ENCODE results near the gene RANBP17. TPM values are rescaled to one million over a fixed set of nuclear protein-coding genes. Genes with fewer than 3 reads are reported as not detected.

The RANBP17 gene
- total and polyA plus RNA-seq, 2 experiments from 2014 or later: 43.8 to 53.1 TPM

GRCh38 chr5:170844651-170845050 lies 17.2 kb upstream of the RANBP17 start:
- no peaks in the 10 kb centered on the region for H3K79me2 ChIP-seq (replicated peaks; ENCODE audit: insufficient read depth)
- Mint-ChIP-seq H3K4me3 (no peak overlapping the region), H3K36me3 (ENCODE audit: low read depth) (no peaks in the 10 kb centered on the region), H3K4me1 (no peaks in the 10 kb centered on the region), H3K27ac (no peak overlapping the region), H3K9me3 (no peaks in the 10 kb centered on the region), H3K27me3 (ENCODE audit: insufficient read depth, low read depth, poor library complexity) (peaks cover 2% of the 10 kb centered on the region)
- H3K27me3 ChIP-seq (ENCODE audit: insufficient read depth): no peaks in the 10 kb centered on the region
- ATAC-seq (no peak), DNase-seq (ENCODE audit: low spot score) (no peak)
- H3K9me2 ChIP-seq (ENCODE audit: insufficient read depth): no peaks in the 10 kb centered on the region
- H4K20me1 ChIP-seq (replicated peaks; ENCODE audit: insufficient read depth): no peaks in the 10 kb centered on the region
- TF ChIP-seq CTCF (conservative IDR thresholded peaks at IDR 0.05; ENCODE audit: low read depth in 2 of 2) (no peak), ZNF462 (CRISPR knock-in tag; IDR thresholded peaks at IDR 0.05) (no peak), ZNF331 (CRISPR knock-in tag; IDR thresholded peaks at IDR 0.05; ENCODE audit: low read depth) (no peak), EZH2phosphoT487 (IDR thresholded peaks at IDR 0.05; ENCODE audit: unreplicated experiment) (no peak), JUNB (IDR thresholded peaks at IDR 0.05; ENCODE audit: unreplicated experiment) (no peak), ZNF114 (CRISPR knock-in tag; IDR thresholded peaks at IDR 0.05) (no peak), NANOG (IDR thresholded peaks at IDR 0.05; ENCODE audit: borderline replicate concordance) (no peak), REST (IDR thresholded peaks at IDR 0.05; ENCODE audit: unreplicated experiment) (no peak), STAT1 (IDR thresholded peaks at IDR 0.05; ENCODE audit: unreplicated experiment) (no peak), POLR2AphosphoS5 (IDR thresholded peaks at IDR 0.05; ENCODE audit: low read depth) (no peak), EZH2 (IDR thresholded peaks at IDR 0.05; ENCODE audit: low read depth, unreplicated experiment) (no peak), ETS1 (IDR thresholded peaks at IDR 0.05) (no peak), CREB1 (CRISPR knock-in tag; IDR thresholded peaks at IDR 0.05; ENCODE audit: low read depth) (no peak)
- H2AFZ ChIP-seq: no peak overlapping the region
- no peak overlapping the region for H3K27ac ChIP-seq (ENCODE audit: low read depth)
- no peak overlapping the region for H3K4me2 ChIP-seq
- no peak overlapping the region for H3K4me3 ChIP-seq
- no peaks in the 10 kb centered on the region for H3K4me1 ChIP-seq (ENCODE audit: insufficient read depth)
- no peaks in the 10 kb centered on the region for H3K36me3 ChIP-seq (ENCODE audit: insufficient read depth)
- no peaks in the 10 kb centered on the region for H3F3A ChIP-seq (replicated peaks; ENCODE audit: low read depth)

Data from GM23338 (cell line).